ENCODE measurements around the gene SETD3.

Gene SETD3

DNA sequence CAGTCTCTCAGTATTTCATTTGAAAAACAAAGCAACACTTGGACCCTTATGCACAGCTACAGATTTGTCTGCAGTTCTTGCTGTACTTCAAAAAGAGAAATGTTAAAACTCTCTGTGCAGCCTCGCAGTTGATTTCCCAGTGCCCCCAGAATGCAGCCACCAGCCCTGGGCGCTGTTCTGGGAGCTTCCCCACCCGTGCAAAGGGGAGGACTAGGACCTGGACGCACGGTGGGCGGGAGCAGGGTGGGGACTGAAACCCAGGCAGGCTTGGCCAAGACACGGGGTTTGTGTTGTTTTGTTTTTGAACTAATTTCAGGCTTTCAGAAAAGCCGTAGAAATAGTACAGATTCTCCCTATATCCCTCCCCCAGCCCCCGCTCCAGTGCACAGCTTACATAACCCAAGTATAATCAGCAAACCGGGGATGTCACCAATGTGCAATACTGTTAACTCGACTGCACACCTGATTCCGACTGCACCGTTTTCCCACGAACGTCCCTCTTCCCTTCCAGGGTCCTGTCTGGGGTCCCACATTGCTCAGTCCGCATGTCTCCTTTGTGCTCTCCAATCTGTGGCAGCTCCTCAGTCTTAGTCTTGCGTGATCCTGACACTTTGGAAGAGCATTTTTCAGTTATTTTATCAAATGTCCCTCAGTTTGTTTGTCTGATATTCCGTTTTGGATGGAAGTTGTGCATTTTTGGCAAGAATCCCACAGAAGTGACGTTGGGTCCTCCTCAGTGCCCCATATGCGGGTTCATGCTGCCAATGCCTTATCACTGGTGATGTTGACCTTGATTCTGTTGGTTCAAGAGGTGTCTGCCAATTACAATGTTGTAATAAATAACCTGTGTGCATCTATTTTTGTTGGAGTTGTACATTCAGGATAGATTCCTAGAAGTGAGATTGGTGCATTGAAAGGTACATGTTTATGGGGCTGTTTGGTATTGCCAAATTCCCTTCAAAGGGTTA lies 95.9 kb downstream of the SETD3 start:
- DNase-seq: no peak

DNA sequence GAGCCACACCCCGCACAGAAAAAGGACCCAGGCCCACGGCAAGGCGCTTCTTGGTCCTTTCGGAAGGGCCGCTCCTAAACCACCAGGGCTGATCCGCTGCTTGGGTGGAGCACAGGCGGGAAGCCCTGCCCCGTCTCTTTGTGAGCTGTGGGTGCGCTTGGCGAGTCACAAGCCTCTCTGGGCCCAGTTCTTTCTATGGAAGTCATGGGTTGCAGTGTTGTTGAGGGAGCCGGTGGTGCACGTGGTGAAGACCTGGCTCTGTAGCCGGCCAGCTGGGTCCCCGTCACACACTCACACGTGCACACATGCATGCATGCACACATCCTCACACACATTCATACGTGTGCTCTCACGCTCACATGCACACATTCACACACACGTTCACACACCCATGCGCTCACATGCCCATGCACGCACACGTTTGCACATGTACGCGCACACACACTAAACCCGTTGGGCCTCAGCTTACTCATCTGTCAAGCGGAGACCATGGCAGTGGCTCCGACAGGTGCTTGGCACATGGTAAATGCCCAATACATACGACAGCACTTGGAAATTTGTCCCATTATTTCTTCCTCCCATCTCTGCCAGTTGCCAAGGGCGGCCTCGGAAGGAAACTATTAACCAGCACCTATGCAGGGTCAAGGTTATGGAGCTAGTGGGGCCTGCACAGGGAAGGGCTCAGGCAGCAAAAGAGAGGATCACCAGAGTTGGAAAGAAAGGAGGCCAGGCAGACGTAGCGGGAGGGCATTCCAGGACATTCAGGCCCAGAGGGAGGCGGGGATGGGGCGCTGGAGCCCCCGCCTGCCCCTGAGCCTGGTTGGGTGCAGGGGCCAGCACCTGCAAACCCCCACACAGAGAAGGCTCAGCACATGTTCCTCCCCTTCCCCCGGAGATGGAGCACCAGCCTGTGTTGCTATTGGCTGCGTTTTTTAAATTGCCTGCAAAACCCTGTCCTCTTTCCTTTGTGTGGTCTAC lies 96.9 kb downstream of the SETD3 start:
- DNase-seq: no peak

DNA sequence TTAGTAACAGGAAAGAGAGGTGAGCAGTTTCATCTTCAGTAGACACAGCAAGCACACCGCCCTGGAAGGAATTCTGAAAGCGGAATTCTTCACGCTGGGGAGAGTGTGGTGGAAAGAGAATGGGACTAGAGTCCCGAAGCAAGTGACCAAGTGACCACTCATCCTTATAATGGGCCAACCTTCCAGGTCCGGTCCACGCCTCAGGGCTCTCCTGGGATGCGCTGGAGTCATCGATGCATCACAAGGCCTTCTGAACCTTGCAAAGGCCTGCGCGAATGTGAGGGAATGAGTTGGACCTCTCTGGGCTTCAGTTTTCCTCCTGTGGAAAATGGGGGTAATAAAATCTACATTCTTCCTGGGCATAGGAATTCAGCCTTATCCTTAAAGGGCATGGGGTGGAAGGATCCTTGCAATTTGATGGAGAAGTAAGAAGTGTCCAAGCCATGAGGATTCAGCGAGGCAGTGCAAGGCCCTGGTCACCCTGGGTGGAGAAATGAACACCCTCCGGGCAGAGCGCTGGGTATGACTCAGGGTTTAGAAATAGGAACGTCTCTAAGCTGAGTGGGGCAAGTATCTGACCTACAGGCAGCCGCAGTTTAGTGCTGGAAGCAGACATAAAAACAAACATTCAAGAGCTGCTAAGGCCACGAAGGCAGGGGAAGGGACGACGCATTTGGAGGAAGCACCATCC lies 97.7 kb downstream of the SETD3 start:
- DNase-seq: no peak

DNA sequence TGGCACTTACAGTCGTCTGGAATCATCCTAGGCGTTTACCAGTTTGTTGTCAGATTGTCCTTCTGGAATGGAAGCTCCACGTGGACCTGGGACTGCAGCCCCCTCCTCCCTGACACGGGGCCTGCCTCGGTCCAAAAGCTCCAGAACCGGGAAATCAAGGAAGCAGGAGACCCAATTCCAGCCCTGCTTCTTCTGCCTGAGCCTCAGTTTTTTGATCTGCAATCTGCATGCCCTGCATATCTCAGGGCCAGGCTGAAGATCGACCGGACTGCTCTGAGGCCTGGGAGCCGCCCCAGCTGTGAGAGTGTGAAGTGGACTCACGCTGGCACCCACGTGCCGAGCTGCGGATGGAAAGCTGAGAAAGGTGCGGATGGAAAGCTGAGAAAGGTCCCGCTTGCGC lies 98.6 kb downstream of the SETD3 start:
- DNase-seq: no peak

DNA sequence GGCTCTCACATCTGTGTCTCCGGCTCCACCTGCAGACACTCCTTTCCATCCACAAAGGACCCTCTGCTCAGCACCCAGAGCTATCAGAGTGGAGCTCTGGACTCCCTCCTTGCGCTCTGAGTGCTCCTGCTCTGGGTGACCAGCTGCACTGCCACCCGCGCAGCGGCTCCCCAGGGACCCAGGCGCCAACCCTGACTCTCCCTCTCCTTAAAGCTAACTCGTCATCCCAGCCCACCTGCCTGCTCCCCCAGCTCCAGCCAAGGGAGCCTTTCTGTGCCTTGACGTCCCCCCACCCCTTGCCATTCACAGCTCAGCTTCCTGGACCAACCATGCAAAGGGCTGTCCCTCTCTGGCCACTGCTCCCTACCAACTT lies 99.0 kb downstream of the SETD3 start:
- no peak for DNase-seq

DNA sequence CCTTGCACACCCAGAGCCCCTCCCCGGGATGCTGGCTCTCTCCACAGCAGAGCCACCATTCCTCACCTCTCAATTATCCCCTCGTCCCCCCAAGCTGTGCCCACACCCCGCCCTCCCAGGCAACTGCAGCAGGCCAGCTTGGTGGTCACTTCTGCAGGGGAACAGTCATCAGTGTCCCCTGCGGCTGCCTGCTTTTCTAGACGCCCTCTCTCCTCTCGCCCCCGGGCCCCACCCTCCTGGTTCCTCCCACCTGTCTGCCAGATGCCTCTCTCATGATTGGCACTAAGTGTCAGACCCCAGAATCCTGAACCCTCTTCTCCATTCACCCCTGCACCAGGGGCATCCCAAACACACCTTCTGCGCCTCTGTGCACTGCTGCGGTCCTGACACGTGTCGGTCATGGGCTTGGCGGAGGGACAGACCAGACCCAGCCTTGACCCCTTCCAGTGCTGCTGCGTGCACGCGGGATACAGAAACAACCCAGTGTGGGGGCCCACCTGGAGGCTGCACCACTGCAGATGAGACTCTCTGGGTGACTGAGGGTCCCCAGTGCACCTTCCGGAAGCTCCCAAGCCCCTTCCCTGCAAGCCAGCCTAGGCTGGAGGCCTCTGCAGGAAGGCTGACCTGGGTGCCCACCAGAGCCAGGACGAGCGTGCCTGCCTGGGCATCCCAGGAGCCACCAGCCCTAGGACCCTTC lies 99.5 kb downstream of the SETD3 start:
- no peak for DNase-seq

DNA sequence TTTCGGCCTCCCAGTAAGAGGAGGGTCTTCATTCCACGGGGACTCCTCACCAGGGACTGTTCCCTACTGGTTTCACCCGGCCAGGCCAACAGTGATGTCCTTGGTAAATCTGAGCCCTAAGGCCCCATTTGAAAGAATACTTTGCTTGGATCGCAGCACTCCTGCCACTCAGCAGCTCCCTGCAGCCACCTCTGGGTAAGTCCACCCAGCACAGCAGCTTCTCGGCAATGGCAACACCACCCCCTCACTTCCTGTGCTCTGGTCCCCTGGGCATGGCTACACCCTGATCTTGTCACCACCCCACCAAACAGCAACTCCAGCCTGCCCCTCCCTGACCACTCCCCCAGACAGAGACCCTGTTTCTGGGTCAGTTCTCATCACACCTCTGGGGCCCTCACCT lies 100.3 kb downstream of the SETD3 start:
- no peak for DNase-seq

DNA sequence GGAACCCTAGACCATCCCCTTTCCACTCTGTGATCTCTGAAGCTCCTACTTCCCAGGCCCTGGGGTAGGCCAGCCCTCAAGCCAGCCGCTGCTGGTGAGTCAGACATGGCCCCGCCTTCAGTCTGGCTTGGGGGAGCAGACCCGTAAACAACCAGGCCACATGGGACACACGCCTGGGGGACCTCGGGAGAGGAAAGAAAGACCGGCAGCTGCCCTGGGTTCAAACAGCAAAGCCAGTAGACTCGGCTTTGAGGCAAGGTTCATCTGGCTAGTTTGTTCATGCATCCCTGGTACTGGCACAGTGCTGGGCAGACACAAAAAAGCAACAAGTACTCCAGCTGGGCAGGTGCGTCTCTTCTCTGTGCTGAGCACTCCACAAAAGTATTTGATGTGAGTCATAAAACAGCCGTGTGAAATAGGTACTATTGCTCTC lies 101.9 kb downstream of the SETD3 start:
- DNase-seq: no peak

DNA sequence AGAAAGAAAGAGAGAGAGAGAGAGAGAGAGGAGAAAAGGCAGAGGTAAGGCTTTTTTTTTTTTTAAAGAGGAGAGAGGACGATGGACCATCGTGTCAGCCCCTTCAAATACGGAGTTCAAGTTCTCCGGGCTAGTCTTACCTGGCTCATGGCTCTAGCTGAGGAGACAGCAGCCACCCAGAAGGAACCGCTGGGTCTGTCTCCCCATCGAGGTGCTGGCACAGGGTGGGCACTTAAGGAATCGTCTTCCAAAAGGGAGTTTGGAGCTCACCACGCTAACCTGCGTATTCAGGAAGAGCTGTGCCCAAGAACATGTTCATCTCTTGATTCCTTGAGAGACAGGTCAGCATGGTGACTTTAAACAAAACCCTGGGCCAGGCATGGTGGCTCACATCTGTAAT lies 102.7 kb downstream of the SETD3 start:
- no peak for DNase-seq

DNA sequence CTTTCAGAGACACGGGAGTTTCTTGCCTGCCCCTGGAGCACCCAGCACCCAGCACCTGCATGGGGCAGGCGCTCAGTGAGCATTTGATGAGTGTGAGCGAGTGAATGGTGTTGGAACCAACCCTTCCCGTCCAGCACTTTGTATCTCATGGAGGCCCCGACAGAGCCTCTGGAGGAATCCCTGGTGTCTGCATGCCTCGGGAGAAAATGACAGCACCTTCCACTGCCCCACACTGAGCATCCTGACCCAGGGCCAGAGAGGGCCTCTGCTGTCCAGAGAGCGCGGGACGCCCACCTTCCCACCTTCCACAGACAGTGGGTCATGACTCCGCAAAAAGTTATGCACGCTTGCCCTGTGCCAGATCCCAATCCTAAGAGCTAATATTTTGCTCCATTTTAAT lies 105.7 kb downstream of the SETD3 start:
- no peak for DNase-seq

DNA sequence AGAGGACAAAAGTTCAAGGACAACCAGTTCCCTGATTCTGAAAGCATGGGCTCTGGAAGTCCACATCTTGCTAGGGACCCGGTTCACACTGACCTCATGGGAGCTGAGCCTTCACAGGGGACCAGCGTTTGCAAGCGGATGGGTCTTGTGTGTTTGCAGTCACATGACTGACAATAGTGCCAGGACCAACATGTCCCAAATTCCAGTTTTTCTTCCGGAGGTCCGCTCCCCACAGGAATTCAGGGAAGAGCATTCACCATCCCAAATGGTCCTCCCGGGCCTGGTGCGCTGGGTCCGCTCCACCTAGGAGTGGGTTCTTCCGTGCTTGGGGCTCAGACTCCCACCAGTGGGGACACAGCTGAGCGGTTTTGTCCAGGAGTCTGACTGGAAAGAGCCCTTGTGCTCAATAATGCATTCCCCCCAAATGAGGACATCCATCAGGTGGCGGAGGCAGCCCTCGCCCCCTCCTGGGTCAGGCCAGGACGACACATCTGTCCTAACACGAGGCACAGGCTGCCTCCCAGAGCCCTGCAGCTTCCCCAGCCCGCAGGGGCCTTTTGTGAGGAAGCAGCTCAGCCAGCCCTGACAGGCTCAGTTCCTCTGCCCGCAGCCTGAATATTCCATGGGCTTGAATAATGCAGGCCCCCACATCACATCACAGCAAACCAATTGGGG lies 116.9 kb downstream of the SETD3 start:
- DNase-seq: no peak

DNA sequence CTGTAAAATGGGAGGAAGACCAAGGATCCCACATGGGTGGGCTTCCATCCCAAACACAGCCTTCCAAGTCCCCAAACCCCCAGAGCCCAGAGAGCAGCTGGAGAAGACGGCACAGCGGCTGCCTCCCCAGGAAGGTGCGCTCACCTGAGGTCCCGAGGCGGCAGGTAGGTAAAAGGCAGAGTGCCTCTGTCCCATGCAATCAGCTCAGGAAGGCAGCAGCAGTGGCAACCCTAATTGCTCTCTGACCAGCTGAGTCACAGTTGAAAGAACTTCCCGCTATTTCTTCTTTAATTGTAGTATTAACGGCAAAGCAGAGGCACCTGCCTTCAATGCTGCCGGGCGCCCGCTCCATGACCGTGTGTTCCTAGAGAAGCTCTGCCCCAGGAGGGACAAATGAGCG lies 117.6 kb downstream of the SETD3 start:
- no peak for DNase-seq

DNA sequence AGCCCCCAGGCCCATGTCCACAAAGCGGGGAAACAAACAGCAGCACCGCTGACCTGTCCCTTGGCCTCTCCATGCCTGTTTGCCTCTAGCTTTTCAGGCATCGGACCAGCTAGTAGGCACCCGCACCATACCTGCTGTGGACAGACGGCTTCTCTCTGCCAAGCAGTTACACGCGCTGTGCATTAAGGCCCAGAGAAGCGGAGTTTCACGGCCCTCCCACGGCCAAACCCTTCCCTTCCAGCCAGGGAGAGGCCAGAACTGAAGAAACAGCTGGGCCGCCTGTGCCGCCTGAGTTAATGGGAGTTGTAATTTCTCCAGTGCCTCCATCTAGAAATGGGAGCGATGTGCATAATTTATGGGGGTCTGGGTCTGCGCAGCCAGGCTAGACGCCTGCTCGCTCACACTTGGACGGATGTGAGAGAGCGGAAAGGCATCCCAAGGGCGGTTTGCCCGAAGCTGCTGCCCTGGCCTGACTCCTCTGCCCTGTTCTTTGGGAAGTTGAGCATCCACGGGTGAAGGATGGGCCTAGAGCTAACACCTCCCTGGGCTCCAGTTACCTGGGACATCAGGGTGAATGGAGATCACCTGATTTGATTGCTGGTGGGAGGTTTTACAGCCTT lies 119.0 kb downstream of the SETD3 start:
- no peak for DNase-seq

DNA sequence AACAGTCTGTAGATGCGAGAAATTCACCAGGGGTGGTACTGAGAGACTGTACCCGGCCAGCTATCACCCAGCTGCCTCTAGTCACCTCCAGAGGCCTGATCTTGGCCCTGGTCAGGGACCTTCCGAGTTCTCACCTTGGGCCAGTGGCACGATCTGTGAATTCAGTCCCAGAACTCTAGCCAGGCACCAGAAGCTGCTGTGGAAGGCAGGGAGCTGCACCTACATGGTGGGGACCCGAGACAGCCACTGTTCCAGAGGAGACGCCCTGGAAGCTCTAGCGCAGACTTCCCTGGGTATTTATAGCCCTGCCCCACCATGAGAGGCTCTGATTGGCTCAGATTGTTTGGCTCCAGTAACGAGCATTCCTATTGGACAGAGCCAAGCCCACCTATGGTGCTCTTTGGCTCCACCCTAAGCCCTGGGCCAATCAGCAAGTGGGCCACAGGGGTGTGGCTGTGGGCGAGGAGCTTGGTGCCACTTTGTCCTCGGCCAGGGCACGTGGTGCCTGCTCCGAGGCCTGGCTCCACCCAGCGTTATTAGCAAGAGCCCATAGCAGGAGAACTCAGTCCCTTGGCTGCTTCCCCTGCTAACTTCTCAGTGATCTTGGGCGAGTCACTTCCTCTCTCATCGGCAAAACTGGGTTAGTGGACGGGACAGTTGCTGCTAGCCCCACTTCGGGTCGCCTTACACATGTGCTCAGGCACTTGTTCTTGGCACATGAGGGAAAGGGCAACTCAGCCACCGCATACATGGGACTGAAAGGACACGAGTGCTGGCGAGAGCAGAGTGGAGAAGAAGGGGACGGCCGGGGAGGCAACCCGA lies 119.7 kb downstream of the SETD3 start:
- DNase-seq: no peak

DNA sequence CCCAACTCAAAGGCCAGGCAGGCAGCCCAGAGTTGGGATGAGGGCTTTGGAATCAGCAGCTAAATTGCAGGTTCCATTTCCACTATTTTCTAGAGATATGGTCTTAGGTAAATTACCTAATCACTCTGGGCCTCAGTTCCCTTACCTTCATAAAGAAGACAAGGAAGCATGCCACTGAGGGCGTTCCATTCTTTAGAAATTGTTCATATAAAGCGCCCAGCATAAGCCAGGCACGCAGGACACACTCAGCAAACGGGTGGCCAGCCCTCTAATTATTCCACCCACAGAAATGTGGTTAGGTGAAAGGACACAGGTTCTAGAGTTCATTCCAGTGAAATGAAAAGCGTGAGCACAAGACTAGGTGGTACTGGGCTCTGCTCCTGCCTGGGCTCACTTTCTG lies 120.8 kb downstream of the SETD3 start:
- DNase-seq: no peak

DNA sequence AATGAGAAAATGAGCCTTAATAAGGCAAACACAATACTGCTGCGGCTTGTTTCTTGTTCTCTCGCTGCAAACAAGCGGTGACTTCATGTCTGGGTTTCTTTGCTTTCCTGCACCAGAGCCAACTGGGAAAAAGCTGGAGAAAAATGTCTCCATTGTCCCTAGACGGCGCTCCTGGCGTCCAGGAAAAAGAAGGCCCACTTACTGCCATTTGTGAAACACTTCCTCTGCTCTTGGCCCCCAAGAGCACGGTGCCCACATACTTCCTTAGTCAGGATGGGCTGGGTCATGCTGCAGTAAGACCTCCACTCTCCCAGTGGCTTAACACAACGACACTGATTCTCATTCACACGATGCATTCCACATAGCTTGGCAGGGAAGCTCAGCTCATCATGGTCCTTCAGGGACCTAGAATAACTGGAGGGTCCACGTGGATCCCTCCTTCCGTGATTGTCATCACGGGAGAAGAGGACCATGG lies 122.7 kb downstream of the SETD3 start:
- no peak for DNase-seq

DNA sequence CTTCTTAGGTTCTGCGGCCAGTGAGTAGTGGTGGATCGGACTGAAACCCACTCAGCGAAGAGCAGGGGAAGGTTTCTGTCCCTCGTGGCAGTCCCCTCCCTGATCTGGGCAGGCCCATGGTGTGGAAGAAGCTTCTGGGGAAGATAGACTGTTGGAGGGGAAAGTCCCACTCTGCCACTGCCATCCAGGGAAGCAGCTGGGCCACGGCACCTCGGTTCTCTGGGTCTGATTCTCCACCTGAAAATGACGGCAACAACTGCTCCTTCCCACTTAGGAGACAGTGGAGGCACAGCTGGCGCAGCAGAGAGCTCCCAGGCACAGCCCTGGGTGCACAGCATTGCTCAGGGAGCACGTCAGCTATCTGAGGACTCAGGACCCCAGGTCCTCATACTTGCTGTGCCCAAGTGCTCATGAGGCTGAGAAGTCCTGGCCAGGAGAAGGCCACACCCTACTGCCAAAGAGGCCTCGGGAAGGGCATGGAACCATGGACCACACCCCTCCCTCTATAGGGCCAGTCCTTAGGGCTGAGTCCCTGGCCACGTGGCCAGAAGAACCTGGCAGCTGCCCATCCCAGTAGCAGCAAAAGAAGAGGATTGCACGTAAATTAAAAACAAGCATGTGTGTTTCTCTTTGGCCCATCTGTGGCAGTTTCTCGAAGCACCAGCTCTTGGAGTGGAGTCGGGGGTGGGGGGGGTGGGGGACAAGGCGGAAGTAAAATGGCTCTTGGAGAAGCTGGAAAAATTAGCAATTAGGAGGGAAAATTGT lies 123.3 kb downstream of the SETD3 start:
- DNase-seq: no peak

DNA sequence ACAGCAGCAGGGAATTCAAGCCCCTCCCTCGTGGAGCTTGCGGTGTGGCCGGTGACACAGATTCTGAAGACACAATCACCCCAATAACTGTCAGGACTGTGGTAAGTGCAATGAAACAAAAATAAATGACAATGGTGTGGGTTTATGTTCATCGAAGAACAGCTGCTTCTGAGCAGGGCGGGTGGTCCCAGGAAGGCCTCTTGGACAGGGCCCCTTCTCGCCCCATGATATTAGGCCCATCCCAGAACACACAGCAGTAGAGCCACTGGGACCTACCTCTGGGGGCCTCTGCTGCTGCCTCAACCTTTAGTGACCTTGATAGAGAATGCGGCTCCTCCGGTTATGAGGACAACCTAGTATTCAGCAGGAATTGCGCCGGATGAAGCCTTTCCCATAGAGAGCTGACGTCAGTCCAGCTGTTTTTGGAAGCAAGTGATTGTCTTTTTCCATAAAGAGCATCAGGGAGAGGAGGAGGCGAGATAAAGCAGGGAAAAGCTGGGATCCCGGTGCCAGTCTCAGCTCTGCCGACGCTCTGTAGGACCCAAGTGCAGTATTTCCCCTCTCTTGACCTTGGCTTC lies 124.5 kb downstream of the SETD3 start:
- no peak for DNase-seq

Measured in GDM1 (cell line).